ENCODE results near the gene S100A10. TPM values are rescaled to one million over a fixed set of nuclear protein-coding genes. Genes with fewer than 3 reads are reported as not detected.

The S100A10 gene
- total RNA-seq, 2 donors from 2014 or later, result 40.7 to 105 TPM

- TF ChIP-seq, protein P1, sequence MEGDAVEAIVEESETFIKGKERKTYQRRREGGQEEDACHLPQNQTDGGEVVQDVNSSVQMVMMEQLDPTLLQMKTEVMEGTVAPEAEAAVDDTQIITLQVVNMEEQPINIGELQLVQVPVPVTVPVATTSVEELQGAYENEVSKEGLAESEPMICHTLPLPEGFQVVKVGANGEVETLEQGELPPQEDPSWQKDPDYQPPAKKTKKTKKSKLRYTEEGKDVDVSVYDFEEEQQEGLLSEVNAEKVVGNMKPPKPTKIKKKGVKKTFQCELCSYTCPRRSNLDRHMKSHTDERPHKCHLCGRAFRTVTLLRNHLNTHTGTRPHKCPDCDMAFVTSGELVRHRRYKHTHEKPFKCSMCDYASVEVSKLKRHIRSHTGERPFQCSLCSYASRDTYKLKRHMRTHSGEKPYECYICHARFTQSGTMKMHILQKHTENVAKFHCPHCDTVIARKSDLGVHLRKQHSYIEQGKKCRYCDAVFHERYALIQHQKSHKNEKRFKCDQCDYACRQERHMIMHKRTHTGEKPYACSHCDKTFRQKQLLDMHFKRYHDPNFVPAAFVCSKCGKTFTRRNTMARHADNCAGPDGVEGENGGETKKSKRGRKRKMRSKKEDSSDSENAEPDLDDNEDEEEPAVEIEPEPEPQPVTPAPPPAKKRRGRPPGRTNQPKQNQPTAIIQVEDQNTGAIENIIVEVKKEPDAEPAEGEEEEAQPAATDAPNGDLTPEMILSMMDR (IDR thresholded peaks at IDR 0.05), result no peak
- TF ChIP-seq POLR2A (IDR thresholded peaks at IDR 0.05), result no peak
- peaks cover 9 to 14% of the 10 kb centered on the region in 2 donors for H3K36me3 ChIP-seq (replicated peaks in 1 of 2; ENCODE audit: insufficient read depth in 1 of 2, low read depth in 2 of 2)
- peak overlapping the region; percentile 9 to 94 (median 72) for H3K27ac ChIP-seq
- no peaks in the 10 kb centered on the region for H3K9me3 ChIP-seq
- intact Hi-C loops (cut with DNase I), result no loop called here
- no peak overlapping the region for H3K4me3 ChIP-seq
- no peaks in the 10 kb centered on the region for H3K27me3 ChIP-seq
- H3K4me1 ChIP-seq, result peaks cover 28% of the 10 kb centered on the region
- DNase-seq (peak in 3 of 4 donors; percentile 30 to 65 (median 45)), ATAC-seq (peak; percentile 39)
- WGBS, 2 donors, result 50 to 55% methylated on average over 1 of the region's 1 CpG
Observed at GRCh38 chr1:152034324-152034653, 40.6 kb upstream of the S100A10 start.

DNA sequence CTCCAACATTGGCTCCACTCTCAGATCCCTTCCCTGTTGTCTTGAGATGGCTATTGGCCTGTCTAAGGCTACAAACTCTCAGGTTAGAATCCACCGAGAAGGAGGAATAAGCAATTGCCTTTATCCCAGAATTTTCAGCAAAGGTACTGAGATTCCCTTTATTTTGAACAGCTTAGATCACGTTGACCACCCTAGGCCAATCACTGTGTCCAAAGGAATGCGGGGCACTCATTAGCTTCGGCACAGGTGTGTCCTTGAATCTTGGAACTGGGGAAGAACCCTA is 36.2 kb upstream of the S100A10 start:
- 84 to 86% methylated on average over 4 of the region's 4 CpGs for WGBS, 2 donors
- intact Hi-C loops (cut with DNase I), result no loop called here
- ATAC-seq (no peak), DNase-seq (no peak)
- Histone ChIP-seq H3K4me3 (no peak overlapping the region), H3K9me3 (no peaks in the 10 kb centered on the region), H3K4me1 (peaks cover 10% of the 10 kb centered on the region), H3K27me3 (no peaks in the 10 kb centered on the region), H3K36me3 (replicated peaks in 1 of 2; ENCODE audit: insufficient read depth in 1 of 2, low read depth in 2 of 2) (peaks cover 9 to 14% of the 10 kb centered on the region in 2 donors), H3K27ac (no peak overlapping the region)
- no peak for TF ChIP-seq POLR2A (IDR thresholded peaks at IDR 0.05)
- TF ChIP-seq, protein P1 (IDR thresholded peaks at IDR 0.05), result no peak

DNA sequence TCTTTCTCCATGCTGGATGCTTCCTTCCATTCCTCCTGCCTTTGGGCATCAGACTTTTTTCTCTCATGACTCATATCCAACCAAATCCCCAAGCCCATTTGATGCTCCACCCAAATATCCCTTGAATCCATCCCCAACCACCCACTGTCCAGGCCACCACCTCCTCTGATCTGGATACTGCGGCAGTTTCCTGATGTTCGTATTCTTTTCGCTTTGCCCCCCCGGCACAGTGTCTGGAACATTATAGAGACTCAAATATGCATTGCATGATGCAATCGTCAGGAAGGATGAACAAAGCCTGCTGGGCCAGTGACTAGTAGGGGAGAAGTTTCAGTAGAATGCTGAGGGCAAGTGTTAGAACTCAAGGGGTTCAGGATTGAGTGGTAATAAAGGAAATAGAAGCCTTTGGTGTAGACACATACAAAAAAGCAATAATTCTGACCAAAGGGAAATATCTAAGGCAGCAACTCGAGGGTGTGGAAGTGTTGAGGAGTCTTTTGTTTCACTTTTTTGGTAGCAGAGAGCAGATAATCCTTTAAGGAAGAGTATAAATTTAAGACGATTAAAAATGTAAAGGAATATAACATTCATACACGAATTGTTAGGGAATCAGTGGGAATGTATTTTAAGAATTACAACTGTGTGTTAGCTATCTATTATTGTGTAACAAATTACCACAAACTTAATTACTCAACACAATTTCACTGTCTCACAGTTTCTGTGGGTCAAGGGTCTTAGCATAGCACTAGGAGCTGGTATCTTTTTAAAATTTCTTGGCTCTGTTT is 35.7 kb upstream of the S100A10 start:
- no peak for DNase-seq
- Histone ChIP-seq H3K36me3 (replicated peaks in 1 of 2; ENCODE audit: insufficient read depth in 1 of 2, low read depth in 2 of 2) (peaks cover 9 to 14% of the 10 kb centered on the region in 2 donors), H3K4me3 (no peak overlapping the region), H3K9me3 (no peaks in the 10 kb centered on the region), H3K27me3 (no peaks in the 10 kb centered on the region), H3K27ac (no peak overlapping the region), H3K4me1 (peaks cover 5% of the 10 kb centered on the region)
- intact Hi-C loops (cut with DNase I), result no loop called here
- no peak for ATAC-seq
- whole genome bisulfite sequencing, 2 donors, result 76 to 86% methylated on average over 8 of the region's 8 CpGs
- TF ChIP-seq, protein P1 (IDR thresholded peaks at IDR 0.05), result no peak
- no peak for TF ChIP-seq POLR2A (IDR thresholded peaks at IDR 0.05)

DNA sequence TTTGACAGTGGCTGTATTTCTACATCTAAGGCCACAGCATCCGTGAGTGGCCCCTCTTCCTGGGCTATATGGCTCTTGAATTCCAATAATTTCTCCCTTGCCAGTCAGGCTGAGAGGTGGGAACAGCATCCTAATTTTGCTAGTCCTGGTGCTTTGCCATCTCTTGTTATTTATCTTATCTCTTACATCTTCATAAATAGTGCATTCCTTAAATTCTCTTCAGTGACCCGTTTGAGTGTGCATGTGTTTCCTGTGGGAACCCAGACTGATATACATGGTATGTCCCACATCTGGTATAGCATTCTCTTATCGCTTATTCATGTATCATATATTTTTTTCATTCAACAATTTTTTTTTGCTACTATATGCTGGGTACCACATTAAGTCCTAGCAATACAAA is 33.2 kb upstream of the S100A10 start:
- H3K4me1 ChIP-seq, result no peaks in the 10 kb centered on the region
- no peak overlapping the region for H3K4me3 ChIP-seq
- H3K9me3 ChIP-seq, result no peaks in the 10 kb centered on the region
- WGBS, 2 donors, result 40 to 42% methylated on average over 3 of the region's 3 CpGs
- no peak for TF ChIP-seq POLR2A (IDR thresholded peaks at IDR 0.05)
- TF ChIP-seq, protein P1 (IDR thresholded peaks at IDR 0.05), result no peak
- no peak overlapping the region for H3K27ac ChIP-seq
- no peaks in the 10 kb centered on the region for H3K27me3 ChIP-seq
- H3K36me3 ChIP-seq (replicated peaks in 1 of 2; ENCODE audit: insufficient read depth in 1 of 2, low read depth in 2 of 2), result peaks cover 0 to 6% of the 10 kb centered on the region in 2 donors
- intact Hi-C loops (cut with DNase I), result no loop called here
- no peak for ATAC-seq
- no peak for DNase-seq

DNA sequence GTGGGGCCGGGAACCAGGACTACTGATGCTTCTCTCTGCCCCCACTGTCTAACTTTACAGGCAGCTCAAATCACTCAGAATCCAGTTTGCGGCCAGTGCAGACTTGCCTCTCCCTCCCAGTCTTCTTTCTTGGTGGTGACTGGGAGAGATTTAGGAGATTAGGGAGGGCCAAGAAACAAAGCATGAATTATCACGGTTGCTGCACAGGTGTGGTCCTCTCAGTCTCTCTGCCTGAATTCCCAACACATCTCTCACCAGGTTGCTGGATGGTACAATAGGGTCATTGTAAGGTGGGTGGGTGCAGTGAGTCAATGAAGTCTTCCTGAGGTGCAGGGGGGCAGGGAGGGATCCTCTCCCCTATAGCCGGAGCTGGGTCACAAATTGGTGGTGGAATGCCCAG is 30.6 kb upstream of the S100A10 start:
- Histone ChIP-seq H3K4me1 (no peaks in the 10 kb centered on the region), H3K9me3 (no peaks in the 10 kb centered on the region), H3K27ac (no peak overlapping the region), H3K27me3 (no peaks in the 10 kb centered on the region), H3K4me3 (no peak overlapping the region), H3K36me3 (replicated peaks in 1 of 2; ENCODE audit: insufficient read depth in 1 of 2, low read depth in 2 of 2) (no peaks in the 10 kb centered on the region)
- intact Hi-C loops (cut with DNase I), result no loop called here
- no peak for ATAC-seq
- 53 to 67% methylated on average over 4 of the region's 4 CpGs for WGBS, 2 donors
- TF ChIP-seq, protein P1 (IDR thresholded peaks at IDR 0.05), result no peak
- TF ChIP-seq POLR2A (IDR thresholded peaks at IDR 0.05), result no peak
- no peak for DNase-seq

Data from body of pancreas (tissue), 4 donors.